Ovary (tissue), 9 donors: ENCODE measurements around the gene CSMD2. TPM values are rescaled to one million over a fixed set of nuclear protein-coding genes. Genes with fewer than 3 reads are reported as not detected.

Source experiments
- DNase-seq, 5 donors: peaks; one replicate each; pipeline ENCODE4 v3.0.0-alpha.2; 2019 to 2020
- H3K27ac ChIP-seq, 2 donors: fragments of 200-600 bp; one replicate each; pipeline versions ENCODE4 v1.5.1 to v1.8.0; 2019 to 2022
- H3K27me3 ChIP-seq: fragments of 200-600 bp; one replicate; pipeline ENCODE4 v1.8.0; 2022
- H3K36me3 ChIP-seq: fragments of 200-600 bp; sonication (generic); one replicate; pipeline ENCODE4 v1.5.1; 2019
- H3K4me1 ChIP-seq: one replicate; pipeline ENCODE4 v1.8.1; 2013; ENCODE audit warnings: mild to moderate bottlenecking, moderate library complexity; ENCODE audit not compliant: insufficient read depth
- H3K4me3 ChIP-seq: fragments of 200-600 bp; sonication (generic); one replicate; pipeline ENCODE4 v1.5.1; 2017
- H3K9me3 ChIP-seq, 2 donors: fragments of 200-600 bp in 1 of 2; sonication (generic) in 1 of 2; one replicate each; pipeline versions ENCODE4 v1.5.1 to v1.8.1; 2013 to 2019; ENCODE audit warnings: mild to moderate bottlenecking in 1 of 2, moderate library complexity in 1 of 2
- EP300 ChIP-seq: sonication (generic); formaldehyde crosslinking; IDR thresholded peaks from one replicate; pipeline ENCODE4 v1.6.1; 2017; ENCODE audit warnings: antibody characterized with exemption
- POLR2A ChIP-seq: fragments of 450-650 bp; IDR thresholded peaks from one replicate; pipeline ENCODE4 v1.6.1; 2017; ENCODE audit warnings: antibody characterized with exemption, mild to moderate bottlenecking, moderate library complexity
- WGBS, 3 donors: extraction: QIAGEN DNeasy Blood & Tissue Kit in 1 of 3; methylation state at CpG; one replicate each; pipeline versions ENCODE4 v1.1.5 to v1.1.7; 2013 to 2017; 5-methylcytosine and 5-hydroxymethylcytosine counted together
- intact Hi-C, 4 donors: fragments of 100-400 bp; cut with DNase I; formaldehyde crosslinking; loops; one replicate each; pipeline versions ENCODE4 v1.11.0 to v1.15.1; 2022 to 2023
- polyA plus RNA-seq, 2 donors: library from polyadenylated mRNA; stranded (reverse); fragments of 200-250 nt in 1 of 2; fragments of 350-450 nt in 1 of 2; fragmentation: Illumina TruSeq in 1 of 2; extraction: RNeasy Lipid Tissue Mini Kit (QIAGEN cat#74804) in 1 of 2; gene quantifications; one replicate each; pipeline ENCODE4 v1.2.3, GENCODE V29; 2013 to 2014
- total RNA-seq, 7 donors: library from RNA; depleted of rRNA in 2 of 7; stranded (reverse); fragments of >200 nt in 2 of 7; fragmentation: NEBNext Ultra II Directional in 3 of 7; extraction: Animal tissue kit (Norgen Biotek cat#: 25700) in 3 of 7; gene quantifications; one replicate each; pipeline versions ENCODE4 v1.1.0 to v1.2.4, GENCODE V29; 2016 to 2023
- TF ChIP-seq, protein P1 (sequence below), 3 donors: fragments of 450-650 bp in 2 of 3; fragments of 200-600 bp in 1 of 3; IDR thresholded peaks; one replicate each; pipeline versions ENCODE4 v1.5.1 to v1.8.0; 2016 to 2022; ENCODE audit warnings: antibody characterized with exemption in 3 of 3, mild to moderate bottlenecking in 1 of 3
- donor health status: DM: no; HTN: no; CAD: no; lungs with moderate emphysema.
- donor health status: DM: no; HTN: no; CAD: no.
- donor health status: Bipolar disorder and iron deficiency.
- donor health status: DM: yes; HTN: yes; CAD: no.
- donor health status: DM: no; HTN: no; CAD: no.
- donor health status: DM: yes; HTN: yes; CAD: no.

The CSMD2 gene
- total and polyA plus RNA-seq, 9 donors: 0.04 to 1.6 (median 0.18) TPM; not detected in 3

- no peak for DNase-seq
- 80 to 97% (median 94%) methylated on average over 4 of the region's 4 CpGs for WGBS, 3 donors
- H3K4me3 ChIP-seq: no peak overlapping the region
- no peak for TF ChIP-seq EP300
- TF ChIP-seq POLR2A: no peak
- TF ChIP-seq, protein P1, sequence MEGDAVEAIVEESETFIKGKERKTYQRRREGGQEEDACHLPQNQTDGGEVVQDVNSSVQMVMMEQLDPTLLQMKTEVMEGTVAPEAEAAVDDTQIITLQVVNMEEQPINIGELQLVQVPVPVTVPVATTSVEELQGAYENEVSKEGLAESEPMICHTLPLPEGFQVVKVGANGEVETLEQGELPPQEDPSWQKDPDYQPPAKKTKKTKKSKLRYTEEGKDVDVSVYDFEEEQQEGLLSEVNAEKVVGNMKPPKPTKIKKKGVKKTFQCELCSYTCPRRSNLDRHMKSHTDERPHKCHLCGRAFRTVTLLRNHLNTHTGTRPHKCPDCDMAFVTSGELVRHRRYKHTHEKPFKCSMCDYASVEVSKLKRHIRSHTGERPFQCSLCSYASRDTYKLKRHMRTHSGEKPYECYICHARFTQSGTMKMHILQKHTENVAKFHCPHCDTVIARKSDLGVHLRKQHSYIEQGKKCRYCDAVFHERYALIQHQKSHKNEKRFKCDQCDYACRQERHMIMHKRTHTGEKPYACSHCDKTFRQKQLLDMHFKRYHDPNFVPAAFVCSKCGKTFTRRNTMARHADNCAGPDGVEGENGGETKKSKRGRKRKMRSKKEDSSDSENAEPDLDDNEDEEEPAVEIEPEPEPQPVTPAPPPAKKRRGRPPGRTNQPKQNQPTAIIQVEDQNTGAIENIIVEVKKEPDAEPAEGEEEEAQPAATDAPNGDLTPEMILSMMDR (IDR thresholded peaks at IDR 0.05): no peak
- no peaks in the 10 kb centered on the region for H3K36me3 ChIP-seq
- no peak overlapping the region for H3K27ac ChIP-seq
- no peaks in the 10 kb centered on the region for H3K27me3 ChIP-seq
- H3K9me3 ChIP-seq: no peaks in the 10 kb centered on the region
- intact Hi-C loops: no loop called here
- no peaks in the 10 kb centered on the region for H3K4me1 ChIP-seq
Observed at GRCh38 chr1:34153246-34153645, 11.8 kb downstream of the CSMD2 start.

DNA sequence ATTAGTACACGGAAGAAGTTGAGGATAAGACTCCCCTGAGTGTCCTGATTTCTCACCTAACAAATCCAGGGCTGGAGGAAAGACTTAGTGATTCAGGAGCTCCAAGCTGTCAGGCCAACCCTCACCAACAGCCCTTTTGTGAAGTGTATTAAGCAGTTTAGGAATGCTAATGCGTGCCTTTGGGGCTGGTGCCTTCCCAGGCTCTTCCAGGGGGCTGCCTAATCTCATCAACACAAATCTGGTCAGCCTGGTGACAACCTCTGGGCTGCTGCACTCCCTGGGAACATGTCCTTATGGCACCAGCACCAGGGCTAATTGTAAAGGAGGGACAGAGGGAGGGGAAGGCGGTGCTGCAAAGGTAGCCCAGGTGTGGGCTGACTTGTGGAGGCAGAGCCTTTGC, 15.5 kb downstream of the CSMD2 start:
- Histone ChIP-seq H3K27me3 (no peaks in the 10 kb centered on the region), H3K9me3 (no peaks in the 10 kb centered on the region), H3K27ac (no peak overlapping the region), H3K4me1 (no peaks in the 10 kb centered on the region), H3K36me3 (no peaks in the 10 kb centered on the region), H3K4me3 (no peak overlapping the region)
- no peak for DNase-seq
- WGBS, 3 donors: 38 to 54% (median 39%) methylated on average over 3 of the region's 3 CpGs
- TF ChIP-seq POLR2A: no peak
- TF ChIP-seq EP300: no peak
- TF ChIP-seq, protein P1 (IDR thresholded peaks at IDR 0.05): no peak
- intact Hi-C loops: no loop called here

DNA sequence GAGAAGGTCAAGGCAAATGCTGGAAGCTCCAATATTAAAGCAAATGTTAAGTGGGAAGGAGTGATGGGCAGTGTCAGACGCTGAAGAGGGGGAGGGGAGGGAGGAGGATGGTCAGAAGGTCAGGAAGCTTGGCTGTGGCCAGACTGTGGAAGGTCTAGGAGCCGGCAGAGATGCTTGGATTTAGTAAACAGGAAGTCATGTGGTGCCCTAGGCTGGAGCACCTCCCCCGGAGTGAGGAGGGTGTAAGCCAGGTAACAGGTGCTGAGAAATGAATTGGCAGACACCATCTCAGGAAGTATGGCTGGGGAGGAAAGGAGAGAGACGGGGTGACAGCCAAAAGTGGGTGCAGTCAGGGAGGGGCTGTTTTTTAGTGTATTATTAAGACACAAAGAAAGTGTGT, 17.7 kb downstream of the CSMD2 start:
- 14 to 31% (median 19%) methylated on average over 4 of the region's 4 CpGs for WGBS, 3 donors
- intact Hi-C loops: no loop called here
- Histone ChIP-seq H3K27ac (no peak overlapping the region), H3K36me3 (no peaks in the 10 kb centered on the region), H3K9me3 (no peaks in the 10 kb centered on the region), H3K4me1 (no peaks in the 10 kb centered on the region), H3K4me3 (no peak overlapping the region), H3K27me3 (no peaks in the 10 kb centered on the region)
- DNase-seq: no peak
- no peak for TF ChIP-seq POLR2A
- TF ChIP-seq EP300: no peak
- TF ChIP-seq, protein P1 (IDR thresholded peaks at IDR 0.05): no peak

- H3K4me3 ChIP-seq: no peak overlapping the region
- no peaks in the 10 kb centered on the region for H3K4me1 ChIP-seq
- no peak overlapping the region for H3K27ac ChIP-seq
- WGBS, 3 donors: 75 to 79% (median 76%) methylated on average over 6 of the region's 6 CpGs
- H3K27me3 ChIP-seq: no peaks in the 10 kb centered on the region
- H3K36me3 ChIP-seq: no peaks in the 10 kb centered on the region
- intact Hi-C loops: no loop called here
- TF ChIP-seq, protein P1 (IDR thresholded peaks at IDR 0.05): no peak
- TF ChIP-seq POLR2A: no peak
- TF ChIP-seq EP300: no peak
- no peaks in the 10 kb centered on the region for H3K9me3 ChIP-seq
- DNase-seq: no peak
Observed at GRCh38 chr1:34144766-34145165, 20.3 kb downstream of the CSMD2 start.
